Panc1 (cell line): ENCODE measurements around the gene CFAP77.

Source experiments
- CTCF ChIP-seq: fragments of 450-650 bp; IDR thresholded peaks from 2 replicates; pipeline ENCODE4 v1.5.1; 2017; ENCODE audit warnings: mild to moderate bottlenecking
- POLR2AphosphoS5 ChIP-seq: IDR thresholded peaks from 2 replicates; pipeline ENCODE4 v1.6.1; 2012; ENCODE audit warnings: mild to moderate bottlenecking, low read depth, low read length, moderate library complexity
- REST ChIP-seq, 2 experiments: IDR thresholded peaks; 2 replicates each; pipeline ENCODE4 v1.6.1; 2011 to 2012; ENCODE audit warnings: low read depth in 2 of 2, control low read depth in 1 of 2, low read length in 1 of 2, mild to moderate bottlenecking in 1 of 2, moderate library complexity in 1 of 2; ENCODE audit not compliant: insufficient read depth in 1 of 2

- TF ChIP-seq CTCF, result no peak
- no peak for TF ChIP-seq REST (IDR thresholded peaks at IDR 0.05; ENCODE audit: insufficient read depth in 1 of 2, low read depth in 2 of 2, low read length in 1 of 2)
- TF ChIP-seq POLR2AphosphoS5, result no peak
Observed at GRCh38 chr9:132456241-132456640, 46.2 kb downstream of the CFAP77 start.
